HS-27A (cell line): ENCODE measurements around the gene HMX3.
"Not testable (repeated sequence)": the region's sequence is repeated elsewhere in the genome, so short reads cannot be mapped to it uniquely, and the experiment has no call there.

ENCODE experiments used
- DNase-seq: peaks from one replicate; pipeline ENCODE4 v3.0.0-alpha.2; 2012; ENCODE audit warnings: low read depth, missing footprints

Gene HMX3

DNA sequence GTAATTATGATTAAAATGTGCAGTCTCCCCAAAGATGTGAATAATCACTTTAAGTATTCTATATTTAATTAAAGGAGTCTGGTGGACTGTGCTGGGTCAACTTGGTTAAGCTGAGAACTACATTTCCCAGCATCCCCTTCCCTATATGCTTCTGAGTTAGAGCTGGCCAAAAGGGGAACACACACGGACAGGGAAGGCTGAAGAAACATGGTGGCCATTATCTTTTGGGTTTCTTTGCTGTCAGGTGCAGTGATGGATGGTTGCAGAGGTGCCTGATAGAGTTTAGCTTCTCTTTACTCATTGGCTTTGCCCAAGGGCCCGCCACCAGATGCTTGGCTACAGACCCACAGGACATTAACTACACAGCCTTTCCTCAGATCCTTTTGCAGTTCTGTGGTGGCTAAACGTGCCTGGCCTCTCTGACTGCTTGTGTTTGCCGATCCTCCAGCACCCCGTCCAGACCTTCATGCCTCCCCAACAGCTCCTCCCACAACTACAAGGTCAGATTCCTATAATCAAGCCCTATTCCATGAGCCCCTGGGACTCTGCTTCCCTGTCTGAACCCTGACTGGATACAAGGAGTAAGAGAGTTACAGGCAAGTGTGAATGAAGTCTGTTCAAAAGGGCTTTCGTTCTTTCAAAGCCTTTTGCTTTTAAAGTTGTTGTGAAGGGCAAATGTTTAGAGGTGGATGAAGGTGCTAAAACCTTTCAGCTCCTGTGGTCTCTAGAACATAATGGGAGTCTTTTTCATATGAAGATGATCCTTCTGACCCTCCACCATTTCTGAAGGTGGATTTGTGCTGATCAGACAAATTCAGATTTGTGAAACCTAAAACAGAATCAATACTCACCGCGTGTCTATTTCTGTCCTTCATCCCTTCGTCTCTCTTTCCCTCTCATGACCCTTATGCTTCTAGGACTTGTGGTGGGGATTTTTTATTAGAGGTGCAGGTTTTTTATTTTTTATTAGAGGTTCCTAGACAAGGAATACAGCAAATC lies 39.9 kb downstream of the HMX3 start:
- no peak for DNase-seq

DNA sequence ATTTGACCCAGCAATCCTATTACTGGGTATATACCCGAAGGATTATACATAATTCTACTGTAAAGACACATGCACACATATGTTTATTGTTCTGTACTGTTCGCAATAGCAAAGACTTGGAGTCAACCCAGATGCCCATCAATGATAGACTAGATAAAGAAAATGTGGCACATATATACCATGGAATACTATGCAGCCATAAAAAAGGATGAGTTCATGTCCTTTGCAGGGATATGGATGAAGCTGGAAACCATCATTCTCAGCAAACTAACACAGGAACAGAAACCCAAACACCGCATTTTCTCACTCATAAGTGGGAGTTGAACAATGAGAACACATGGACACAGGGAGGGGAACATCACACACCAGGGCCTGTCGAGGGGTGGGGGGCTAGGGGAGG lies 42.6 kb downstream of the HMX3 start:
- not testable (repeated sequence) for DNase-seq

DNA sequence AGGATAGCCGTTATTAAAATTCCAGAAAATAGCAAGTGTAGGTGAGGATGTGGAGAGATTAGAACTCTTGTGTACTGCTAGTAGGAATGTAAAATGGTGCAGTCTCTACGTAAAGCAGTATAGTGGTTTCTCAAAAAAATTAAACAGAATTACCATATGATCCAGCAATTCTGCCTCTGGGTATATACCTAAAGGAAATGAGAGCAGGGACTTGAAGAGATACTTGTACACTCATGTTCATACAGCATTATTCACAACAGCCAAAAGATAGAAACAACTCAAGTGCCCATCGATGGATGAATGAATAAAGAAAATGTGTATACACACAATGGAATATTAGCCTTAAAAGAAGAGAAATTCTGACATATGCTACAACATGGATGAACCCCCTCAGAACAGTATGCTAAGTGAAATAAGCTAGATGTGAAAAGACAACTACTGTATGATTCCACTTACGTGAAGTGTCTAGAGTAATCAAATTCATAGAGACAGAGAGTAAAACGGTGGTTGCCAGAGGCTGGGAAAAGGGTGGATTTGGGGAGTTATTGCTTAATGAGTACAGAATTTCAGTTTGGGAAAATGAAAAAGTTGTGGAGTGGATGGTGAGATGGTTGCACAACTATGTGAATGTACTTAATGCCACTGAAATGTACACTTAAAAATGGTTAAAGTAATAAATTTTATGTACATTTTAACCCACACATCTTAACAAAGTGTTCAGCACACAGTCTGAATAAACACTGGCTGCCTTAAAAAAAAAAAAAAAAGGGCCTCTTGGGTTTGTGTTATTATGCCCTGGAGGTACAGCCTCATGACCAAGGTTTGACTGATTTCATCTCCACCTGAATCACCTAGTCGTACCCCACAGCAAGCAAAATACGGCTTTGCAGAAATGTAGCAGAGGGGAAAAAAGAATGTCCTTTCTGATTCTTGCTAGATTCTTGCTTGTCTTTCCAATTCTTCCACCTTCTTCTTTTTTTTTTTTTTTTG lies 44.6 kb downstream of the HMX3 start:
- DNase-seq, result no peak

DNA sequence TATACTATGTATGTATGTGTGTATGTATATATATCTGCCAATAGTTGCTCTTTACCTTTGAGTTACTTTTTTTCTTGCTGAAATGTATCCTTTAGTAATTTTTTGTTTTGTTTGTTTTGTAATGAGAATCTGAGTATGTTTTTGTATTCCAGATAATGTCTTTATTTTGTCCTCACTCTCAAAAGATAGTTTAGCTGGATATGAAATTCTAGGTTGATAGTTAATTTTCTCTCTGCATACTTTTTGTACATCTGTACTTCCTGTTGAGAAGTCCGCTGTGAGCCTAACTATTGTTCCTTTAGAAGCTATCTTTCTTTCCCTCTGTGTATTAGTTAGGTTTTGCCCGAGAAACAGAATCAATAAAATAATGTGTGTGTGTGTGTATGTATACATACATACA lies 48.0 kb downstream of the HMX3 start:
- no peak for DNase-seq

DNA sequence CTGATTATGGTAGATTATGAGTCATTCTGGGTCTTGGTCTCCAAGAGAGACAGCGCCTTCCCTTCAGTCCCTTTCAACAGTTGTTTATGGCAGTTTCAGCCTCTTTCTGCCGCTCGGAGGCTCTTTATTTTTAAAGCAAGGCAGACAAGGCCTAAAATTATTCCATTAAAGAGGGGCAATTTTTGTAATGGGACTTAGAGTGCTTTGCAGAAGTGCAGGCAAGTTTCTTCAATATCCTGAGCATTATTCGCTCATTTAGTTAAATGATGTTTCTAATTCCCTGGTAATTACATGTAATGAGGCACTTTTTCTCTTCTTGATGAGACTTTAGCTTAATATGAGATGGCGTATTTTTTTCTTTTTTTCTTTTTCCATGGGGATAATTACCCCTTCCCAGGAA lies 52.0 kb downstream of the HMX3 start:
- DNase-seq, result no peak
